SW 1271 (cell line): ENCODE data around the gene OR8G1.
"Not testable (repeated sequence)": the region's sequence is repeated elsewhere in the genome, so short reads cannot be mapped to it uniquely, and the experiment has no call there.

Experiments
- DNase-seq, 2 experiments: peaks; one replicate each; lab custom pipeline; 2025; lab: John Stamatoyannopoulos, UW

The OR8G1 gene

DNA sequence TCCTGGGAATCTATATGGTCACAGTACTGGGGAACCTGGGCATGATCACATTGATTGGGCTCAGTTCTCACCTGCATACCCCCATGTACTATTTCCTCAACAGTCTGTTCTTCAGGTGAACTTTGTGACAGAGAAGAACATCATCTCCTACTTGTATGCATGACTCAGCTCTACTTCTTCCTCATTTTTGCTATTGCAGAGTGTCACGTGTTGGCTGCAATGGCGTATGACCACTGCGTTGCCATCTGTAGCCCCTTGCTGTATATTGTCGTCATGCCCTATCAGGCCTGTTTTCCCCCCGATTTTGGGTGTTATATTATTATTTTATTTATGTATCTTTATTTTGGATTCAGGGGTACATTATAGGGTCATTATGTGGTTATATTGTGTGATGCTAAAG, 2.4 kb upstream of the OR8G1 start:
- DNase-seq, result no peak

DNA sequence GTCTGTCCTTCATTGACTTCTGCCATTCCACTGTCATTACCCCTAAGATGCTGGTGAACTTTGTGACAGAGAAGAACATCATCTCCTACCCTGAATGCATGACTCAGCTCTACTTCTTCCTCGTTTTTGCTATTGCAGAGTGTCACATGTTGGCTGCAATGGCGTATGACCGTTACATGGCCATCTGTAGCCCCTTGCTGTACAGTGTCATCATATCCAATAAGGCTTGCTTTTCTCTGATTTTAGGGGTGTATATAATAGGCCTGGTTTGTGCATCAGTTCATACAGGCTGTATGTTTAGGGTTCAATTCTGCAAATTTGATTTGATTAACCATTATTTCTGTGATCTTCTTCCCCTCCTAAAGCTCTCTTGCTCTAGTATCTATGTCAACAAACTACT, 9.0 kb downstream of the OR8G1 start:
- not testable (repeated sequence) for DNase-seq

DNA sequence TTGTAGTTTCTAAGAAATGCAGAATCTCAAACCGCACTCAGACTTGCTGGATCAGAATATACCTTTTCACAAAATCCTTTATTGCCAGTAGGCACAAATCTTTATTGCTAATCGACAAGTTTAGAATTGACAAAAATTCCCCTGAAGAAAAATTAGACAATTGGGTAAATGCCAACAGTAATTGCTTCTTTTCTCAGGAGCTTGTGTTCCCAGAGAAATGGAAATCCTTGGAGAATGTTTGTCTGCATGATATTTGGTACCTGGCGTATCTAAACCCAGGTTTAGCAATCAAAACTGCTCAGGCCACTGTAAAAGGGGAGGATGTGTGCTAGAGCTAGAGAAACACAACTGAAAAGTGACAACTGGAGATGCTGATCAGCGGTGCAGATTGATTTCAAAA, 15.2 kb downstream of the OR8G1 start, which contains the start of gene OR8G5:
Gene OR8G5 (plus strand): TSS at position 301 of the 400 bp plus-strand sequence. CDS start 8,556 bp downstream, outside the sequence.
- no peak for DNase-seq

DNA sequence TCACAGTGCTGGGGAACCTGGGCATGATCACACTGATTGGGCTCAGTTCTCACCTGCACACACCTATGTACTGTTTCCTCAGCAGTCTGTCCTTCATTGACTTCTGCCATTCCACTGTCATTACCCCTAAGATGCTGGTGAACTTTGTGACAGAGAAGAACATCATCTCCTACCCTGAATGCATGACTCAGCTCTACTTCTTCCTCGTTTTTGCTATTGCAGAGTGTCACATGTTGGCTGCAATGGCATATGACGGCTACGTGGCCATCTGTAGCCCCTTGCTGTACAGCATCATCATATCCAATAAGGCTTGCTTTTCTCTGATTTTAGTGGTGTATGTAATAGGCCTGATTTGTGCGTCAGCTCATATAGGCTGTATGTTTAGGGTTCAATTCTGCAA, 24.1 kb downstream of the OR8G1 start:
- DNase-seq, result not testable (repeated sequence)

DNA sequence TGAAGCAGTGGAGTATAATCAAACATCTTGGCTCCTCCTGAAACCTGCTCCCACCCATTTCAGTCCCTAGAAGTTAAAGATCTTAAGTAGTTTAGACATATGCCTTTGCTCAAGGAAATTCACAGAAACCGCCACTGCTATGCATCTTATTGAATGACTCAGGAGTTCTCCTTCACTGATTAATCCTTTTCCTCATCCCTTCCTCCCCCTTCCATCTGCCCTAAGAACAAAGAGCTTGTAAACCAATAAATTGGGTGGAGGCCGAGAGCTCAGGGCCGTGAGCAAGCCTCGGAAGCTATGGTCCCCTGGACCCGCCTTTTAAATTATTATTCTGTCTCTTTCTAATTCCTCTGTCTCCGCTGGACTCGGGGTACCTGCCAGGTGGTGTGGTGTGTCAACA, 30.0 kb downstream of the OR8G1 start:
- not testable (repeated sequence) for DNase-seq

DNA sequence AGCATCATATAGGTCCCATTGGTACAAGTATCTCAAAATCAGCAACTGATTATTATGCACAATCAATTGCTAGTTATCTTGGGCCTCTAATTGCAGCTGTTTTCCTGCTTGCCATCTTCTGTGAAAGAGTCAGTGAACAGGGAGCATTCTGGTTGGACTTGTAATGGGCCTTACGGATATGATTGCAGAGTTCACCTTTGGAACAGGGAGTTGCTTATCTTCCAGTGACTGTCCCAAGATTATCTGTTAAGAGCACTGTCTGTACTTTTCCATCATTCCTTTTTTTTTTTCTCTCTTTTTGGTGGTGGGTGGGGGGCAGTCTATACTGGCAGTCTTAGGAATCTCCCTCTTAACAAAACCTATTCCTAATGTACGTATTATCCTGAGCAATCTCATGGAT, 33.1 kb downstream of the OR8G1 start:
- no peak for DNase-seq

DNA sequence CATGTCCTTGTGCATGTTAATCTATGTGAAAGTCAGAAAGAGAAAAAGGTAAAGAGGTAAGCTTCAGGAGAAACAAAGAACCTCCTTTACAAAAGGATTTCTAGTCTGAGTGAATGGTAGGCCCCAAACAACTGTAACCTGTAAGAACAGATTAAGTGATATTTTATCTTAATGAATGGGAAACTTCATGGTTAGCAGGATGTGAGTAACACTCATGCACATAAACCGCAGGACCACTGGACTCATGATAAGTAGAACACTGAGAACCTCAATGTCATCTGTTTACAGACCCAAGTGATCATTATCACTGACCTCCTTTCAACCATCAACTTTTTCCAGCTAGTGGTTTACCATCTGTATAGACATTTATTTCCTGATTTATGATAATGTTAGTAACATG, 35.2 kb downstream of the OR8G1 start:
- DNase-seq, result no peak

DNA sequence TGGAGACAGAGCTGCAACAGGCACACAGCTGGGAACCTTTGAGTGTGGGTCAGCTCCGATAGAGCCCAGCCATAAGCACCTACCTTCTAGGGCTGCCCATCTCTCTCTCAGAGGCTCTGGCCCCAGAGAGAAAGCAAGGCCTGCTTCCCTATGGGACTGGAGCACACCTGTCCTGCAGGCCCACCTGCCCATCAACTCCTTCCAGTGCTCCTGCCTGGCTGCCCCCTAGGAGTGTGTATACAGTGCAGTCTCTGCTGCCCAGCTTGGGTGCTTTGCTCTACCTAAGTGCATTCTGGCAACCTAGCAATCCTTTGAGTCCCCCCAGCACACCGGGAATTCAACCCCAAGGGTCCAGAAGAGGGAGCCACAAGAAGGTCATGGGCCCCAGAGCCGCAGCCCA, 36.3 kb downstream of the OR8G1 start:
- no peak for DNase-seq

DNA sequence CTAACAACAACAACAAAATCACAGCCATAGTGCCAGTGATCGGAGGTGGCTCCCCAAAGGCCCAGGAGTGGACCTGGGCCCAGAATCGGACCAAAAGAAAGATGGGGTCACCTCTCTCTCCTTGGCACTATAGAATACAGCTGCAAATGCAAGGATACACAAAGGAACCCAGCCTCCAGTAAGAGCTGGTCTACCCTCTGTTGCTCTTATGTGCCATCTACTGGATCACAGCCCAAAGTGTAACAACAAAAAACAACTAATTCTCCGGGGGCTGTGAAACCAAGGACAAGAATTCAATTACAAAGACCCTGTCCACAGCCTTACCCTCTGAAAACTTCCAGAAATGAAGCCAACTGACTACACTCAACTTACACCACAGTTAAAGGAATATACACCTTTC, 36.9 kb downstream of the OR8G1 start:
- DNase-seq, result no peak

DNA sequence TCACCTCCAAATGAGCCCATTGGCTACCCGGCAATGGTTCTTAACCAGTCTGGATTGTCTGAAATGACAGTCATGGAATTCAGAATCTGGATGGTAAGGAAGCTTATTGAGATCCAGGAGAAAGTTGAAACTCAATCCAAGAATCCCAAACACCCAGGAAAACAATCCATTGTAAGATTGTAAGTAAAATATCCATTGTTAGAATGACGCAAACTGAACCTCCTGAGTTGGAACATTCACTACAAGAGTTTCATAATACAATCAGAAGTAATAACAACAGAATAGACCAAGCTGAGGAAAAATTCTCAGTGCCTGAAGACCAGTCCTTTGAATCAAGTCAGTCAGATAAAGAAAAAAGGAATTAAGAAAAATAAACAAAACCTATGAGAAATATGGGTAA, 37.4 kb downstream of the OR8G1 start:
- no peak for DNase-seq

DNA sequence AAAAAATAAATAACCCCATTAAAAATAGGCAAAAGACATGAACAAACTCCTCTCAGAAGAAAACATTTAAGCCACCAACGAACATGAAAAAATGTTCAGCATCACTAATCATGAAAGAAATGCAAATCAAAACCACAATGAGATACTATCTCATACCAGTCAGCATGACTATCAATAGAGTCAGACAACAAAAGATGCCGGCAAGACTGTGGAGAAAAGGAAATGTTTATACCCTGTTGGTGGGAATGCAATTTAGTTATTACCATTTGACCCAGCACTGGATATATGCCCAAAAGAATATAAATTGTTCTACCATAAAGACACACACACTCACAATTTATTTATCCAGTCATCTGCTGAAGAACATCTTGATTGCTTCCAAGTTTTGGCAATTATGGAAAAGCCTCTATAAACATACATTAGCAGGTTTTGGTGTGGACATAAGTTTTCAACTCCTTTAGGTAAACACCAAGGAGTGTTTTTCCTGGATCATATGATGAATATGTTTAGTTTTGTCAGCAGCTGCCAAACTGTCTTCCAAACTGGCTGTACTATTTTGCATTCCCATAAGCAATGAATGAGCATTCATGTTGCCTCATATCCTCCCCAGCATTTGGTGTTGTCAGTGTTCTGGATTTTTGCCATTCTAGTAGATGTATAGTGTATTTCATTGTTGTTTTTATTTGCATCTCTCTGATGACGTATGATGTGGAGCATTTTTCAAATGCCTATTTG, 44.9 kb downstream of the OR8G1 start:
- DNase-seq, result peak; percentile 69 to 74

DNA sequence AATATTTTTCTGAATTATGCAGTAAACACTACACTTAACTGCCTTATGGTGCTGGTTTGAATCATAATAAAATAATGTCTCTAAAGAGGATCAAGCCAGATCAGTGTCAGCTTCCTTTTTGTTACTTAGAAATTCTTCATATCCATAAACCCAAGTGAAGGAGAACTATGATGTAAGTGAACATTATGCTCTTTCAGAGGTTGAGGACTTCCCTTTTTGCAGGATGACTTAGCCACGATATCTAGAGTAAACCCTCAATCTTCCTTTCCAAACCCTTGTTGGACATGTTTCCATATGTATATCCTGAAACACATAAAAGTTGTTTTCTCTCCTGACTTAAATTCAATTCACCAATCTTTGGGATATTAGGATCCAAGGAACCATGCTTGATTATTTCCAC, 53.8 kb downstream of the OR8G1 start:
- DNase-seq, result no peak

DNA sequence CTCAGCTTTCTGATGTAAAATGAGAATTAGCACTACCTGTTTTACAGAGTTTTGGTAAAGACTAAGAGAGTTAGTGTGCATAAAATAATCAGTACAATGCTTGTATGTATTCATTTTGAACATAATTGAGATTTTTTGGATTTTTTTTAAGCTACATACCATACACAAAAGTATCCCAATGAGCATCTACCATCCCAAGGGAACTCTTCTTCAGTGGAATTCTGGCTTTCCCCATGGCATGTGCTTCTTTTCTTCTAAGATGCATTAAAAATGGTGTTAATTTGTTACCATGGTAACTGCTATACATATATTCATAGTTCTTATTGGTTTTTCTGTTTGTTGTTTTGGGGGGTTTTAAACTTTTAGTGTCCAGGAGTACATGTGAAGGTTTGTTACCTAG, 55.1 kb downstream of the OR8G1 start:
- DNase-seq, result no peak

DNA sequence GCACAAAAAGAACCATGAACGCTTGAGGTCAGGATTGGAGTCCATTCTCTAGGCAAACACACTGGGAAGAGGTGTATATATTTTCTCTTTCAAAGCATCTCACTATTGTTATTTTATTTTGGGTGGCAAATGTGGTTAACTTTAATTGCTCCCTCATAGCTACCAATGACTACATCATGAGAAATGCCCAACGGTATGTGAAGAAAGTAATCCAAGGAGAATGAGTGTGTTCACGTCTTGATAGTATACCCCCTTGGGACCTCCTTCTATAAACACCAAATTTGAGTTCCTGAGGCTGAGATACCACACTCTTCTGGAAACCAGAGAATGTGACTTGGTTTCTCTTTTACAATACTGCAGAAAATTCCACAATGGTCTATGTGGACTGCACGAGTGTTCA, 57.0 kb downstream of the OR8G1 start:
- DNase-seq, result peak in 1 of 2 experiments; percentile 12

DNA sequence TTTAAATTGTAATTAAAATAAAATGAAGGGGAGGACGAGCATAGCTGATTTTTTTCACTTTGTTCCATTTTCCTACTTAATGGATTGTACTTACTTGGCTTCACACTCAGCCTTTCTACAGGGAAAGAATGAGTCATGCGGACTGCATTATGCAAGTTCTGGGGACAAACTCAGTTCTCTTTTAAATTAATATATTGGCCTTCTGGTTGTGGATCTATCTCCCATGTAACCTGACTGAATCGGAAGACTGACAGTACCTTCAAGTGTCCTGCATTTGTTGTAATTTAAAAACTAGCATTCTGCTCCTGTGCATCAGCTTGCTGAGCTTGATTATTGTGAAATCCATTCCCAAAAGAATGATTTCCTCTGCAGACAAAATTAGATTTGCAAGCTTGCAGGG, 60.7 kb downstream of the OR8G1 start:
- DNase-seq, result no peak

DNA sequence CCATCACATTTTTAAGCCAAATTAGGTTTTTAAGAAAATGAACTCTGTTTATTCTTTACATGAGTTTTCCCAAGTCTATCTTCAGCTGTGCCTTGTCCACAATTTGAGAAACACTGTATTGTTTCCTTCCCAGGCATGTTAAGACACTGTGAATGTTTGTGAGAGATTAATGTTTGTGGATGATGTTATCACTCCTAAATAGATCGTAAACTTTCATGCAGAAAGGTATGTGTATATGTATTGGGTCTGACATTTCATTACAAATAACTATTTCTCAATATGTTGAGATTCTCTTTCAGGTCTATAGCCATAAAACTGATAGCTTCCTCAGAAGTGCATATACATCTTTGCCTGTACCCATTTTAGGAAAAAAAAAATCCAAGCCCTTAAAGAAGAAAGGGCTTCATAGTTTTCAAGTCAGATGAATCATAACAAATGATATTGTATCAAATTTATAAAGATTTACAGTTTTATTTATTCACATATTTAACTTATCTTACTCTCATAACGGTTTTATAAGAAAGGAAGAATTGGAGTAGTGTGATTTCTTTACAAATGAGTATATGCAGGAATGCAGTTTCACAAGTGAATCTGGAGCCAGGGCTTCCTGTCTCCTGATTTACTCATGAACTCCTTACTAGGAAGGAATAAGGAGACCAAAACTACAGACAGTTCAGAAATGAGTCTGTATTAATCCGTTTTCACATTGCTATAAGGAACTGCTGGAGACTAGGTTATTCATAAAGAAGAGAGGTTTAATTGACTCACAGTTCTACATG, 61.6 kb downstream of the OR8G1 start:
- DNase-seq, result no peak
